Measurements from ENCODE around the gene HNRNPM. TPM values are rescaled to one million over a fixed set of nuclear protein-coding genes. Genes with fewer than 3 reads are reported as not detected.

Gene HNRNPM
- total and polyA plus RNA-seq, 11 donors: 43.4 to 183 (median 95.3) TPM

DNA sequence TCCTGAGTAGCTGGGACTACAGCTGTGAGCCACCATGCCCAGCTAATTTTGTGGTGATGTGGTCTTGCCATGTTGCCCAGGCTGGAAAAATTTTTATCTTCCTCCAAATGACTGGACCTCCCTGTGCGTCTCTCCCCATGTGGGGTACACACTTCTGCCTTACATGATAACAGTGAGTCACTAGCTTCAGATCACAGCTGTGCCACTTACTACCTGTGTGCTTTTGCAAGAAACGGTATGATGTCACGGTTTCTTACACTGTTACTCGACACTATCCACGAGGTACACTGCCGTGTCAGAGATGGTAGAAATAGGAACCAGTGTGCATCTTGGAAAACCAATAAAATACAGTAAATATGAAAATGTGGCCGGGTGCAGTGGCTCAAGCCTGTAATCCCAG lies 86.7 kb downstream of the HNRNPM start:
- Histone ChIP-seq H3K4me3 (no peak overlapping the region), H3K27ac (no peak overlapping the region), H3K27me3 (no peaks in the 10 kb centered on the region), H3K9me3 (no peaks in the 10 kb centered on the region), H3K4me1 (peaks cover 0 to 7% (median 0%) of the 10 kb centered on the region in 12 donors), H3K36me3 (peaks cover 0 to 93% (median 0%) of the 10 kb centered on the region in 9 donors)
- 81 to 85% (median 84%) methylated on average over 7 of the region's 7 CpGs for WGBS, 4 donors
- intact Hi-C loops (cut with DNase I): no loop called here
- no peak for DNase-seq
- no peak for ATAC-seq
- TF ChIP-seq, protein P1, sequence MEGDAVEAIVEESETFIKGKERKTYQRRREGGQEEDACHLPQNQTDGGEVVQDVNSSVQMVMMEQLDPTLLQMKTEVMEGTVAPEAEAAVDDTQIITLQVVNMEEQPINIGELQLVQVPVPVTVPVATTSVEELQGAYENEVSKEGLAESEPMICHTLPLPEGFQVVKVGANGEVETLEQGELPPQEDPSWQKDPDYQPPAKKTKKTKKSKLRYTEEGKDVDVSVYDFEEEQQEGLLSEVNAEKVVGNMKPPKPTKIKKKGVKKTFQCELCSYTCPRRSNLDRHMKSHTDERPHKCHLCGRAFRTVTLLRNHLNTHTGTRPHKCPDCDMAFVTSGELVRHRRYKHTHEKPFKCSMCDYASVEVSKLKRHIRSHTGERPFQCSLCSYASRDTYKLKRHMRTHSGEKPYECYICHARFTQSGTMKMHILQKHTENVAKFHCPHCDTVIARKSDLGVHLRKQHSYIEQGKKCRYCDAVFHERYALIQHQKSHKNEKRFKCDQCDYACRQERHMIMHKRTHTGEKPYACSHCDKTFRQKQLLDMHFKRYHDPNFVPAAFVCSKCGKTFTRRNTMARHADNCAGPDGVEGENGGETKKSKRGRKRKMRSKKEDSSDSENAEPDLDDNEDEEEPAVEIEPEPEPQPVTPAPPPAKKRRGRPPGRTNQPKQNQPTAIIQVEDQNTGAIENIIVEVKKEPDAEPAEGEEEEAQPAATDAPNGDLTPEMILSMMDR (IDR thresholded peaks at IDR 0.05): no peak

DNA sequence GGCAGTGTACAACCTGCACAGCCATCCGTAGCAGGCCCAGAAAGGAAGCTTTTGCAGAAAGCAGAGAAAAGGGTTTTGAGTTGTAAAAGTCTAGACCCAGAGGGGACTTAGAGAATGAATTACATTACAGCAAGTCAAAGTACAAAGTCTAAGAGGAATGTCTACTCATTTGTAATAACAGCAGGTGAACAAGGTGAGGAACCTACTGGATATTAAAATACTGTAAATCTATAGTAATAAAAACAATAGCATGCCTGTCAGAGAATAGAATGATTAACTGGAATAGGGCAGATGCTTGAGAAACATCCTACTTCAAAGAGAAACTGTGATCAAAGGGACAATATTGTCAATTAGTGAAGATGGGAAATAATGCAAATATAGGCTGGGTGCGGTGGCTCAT lies 87.5 kb downstream of the HNRNPM start:
- H3K36me3 ChIP-seq: peaks cover 0 to 90% (median 0%) of the 10 kb centered on the region in 9 donors
- H3K27ac ChIP-seq: no peak overlapping the region
- 80 to 87% (median 84%) methylated on average over 2 of the region's 2 CpGs for WGBS, 4 donors
- no peak for ATAC-seq
- intact Hi-C loops (cut with DNase I): no loop called here
- no peaks in the 10 kb centered on the region for H3K4me1 ChIP-seq
- DNase-seq: no peak
- no peaks in the 10 kb centered on the region for H3K27me3 ChIP-seq
- no peaks in the 10 kb centered on the region for H3K9me3 ChIP-seq
- no peak overlapping the region for H3K4me3 ChIP-seq
- TF ChIP-seq POLR2A (IDR thresholded peaks at IDR 0.05): no peak
- TF ChIP-seq, protein P1 (IDR thresholded peaks at IDR 0.05): no peak

DNA sequence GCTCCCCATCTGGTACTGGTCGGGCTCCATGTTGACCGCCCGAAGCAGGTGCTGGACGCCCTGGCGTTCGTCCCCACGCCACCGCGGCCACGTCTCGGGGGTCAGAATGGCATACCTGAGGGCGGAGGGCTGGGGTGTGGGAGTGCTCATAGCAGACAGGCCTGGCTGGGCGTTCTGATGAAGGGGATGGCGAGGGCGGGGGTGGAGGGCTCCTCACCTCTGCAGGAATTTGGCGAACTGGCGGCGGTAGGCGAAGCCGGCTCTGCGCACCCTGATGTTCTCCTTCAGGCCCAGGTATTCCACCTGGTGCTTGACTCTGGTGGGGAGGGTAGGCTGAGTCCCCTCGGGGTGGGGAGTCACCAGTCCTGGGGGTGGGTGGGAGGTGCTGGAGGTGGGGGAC lies 91.5 kb downstream of the HNRNPM start:
- Histone ChIP-seq H3K27ac (no peak overlapping the region), H3K27me3 (no peaks in the 10 kb centered on the region), H3K9me3 (no peaks in the 10 kb centered on the region), H3K4me3 (no peak overlapping the region), H3K4me1 (peaks cover 0 to 5% (median 0%) of the 10 kb centered on the region in 12 donors), H3K36me3 (peaks cover 0 to 83% (median 0%) of the 10 kb centered on the region in 9 donors)
- ATAC-seq (no peak), DNase-seq (no peak)
- intact Hi-C loops (cut with DNase I): no loop called here
- 73 to 81% (median 74%) methylated on average over 17 to 22 of the region's 22 CpGs for WGBS, 4 donors
- TF ChIP-seq, protein P1 (IDR thresholded peaks at IDR 0.05): no peak
- no peak for TF ChIP-seq POLR2A (IDR thresholded peaks at IDR 0.05)

GRCh38 chr19:8537099-8537498 lies 92.3 kb downstream of the HNRNPM start:
- Histone ChIP-seq H3K9me3 (no peaks in the 10 kb centered on the region), H3K4me1 (peaks cover 0 to 5% (median 0%) of the 10 kb centered on the region in 12 donors), H3K36me3 (peaks cover 0 to 81% (median 0%) of the 10 kb centered on the region in 9 donors), H3K27me3 (no peaks in the 10 kb centered on the region), H3K4me3 (no peak overlapping the region), H3K27ac (no peak overlapping the region)
- no peak for DNase-seq
- TF ChIP-seq, protein P1 (IDR thresholded peaks at IDR 0.05): no peak
- WGBS, 4 donors: 90 to 94% (median 93%) methylated on average over 3 of the region's 3 CpGs
- intact Hi-C loops (cut with DNase I): no loop called here
- ATAC-seq: no peak

Other genes starting within 250 kb of the HNRNPM start
- 10 to 100 TPM; 13.6 to 25.6 (median 20.6) TPM for gene CERS4, start 235.6 kb upstream of the HNRNPM start, total RNA-seq
- gene CERS4, start 235.6 kb upstream of the HNRNPM start, polyA plus RNA-seq: 10 to 100 TPM; 11.1 to 37.7 TPM
- 10 to 100 TPM; 17.7 to 74.8 (median 35.7) TPM for gene CD320, start 136.6 kb upstream of the HNRNPM start, total RNA-seq
- 10 to 100 TPM; 37.8 to 70.5 TPM for gene CD320, start 136.6 kb upstream of the HNRNPM start, polyA plus RNA-seq
- 100 to 1,000 TPM in 4 of 9 donors, 10 to 100 TPM in 5; 74.5 to 179 (median 93.6) TPM for gene NDUFA7, start 123.6 kb upstream of the HNRNPM start, total RNA-seq
- 100 to 1,000 TPM; 168 to 393 TPM for gene NDUFA7, start 123.6 kb upstream of the HNRNPM start, polyA plus RNA-seq
- gene RPS28, start 123.5 kb upstream of the HNRNPM start, total RNA-seq: 1,000 to 10,000 TPM in 6 of 9 donors, 100 to 1,000 TPM in 3; 271 to 1,278 (median 1,186) TPM
- 100 to 1,000 TPM; 410 to 899 TPM for gene RPS28, start 123.5 kb upstream of the HNRNPM start, polyA plus RNA-seq
- gene KANK3, start 101.7 kb upstream of the HNRNPM start, total RNA-seq: 10 to 100 TPM; 12.3 to 33.6 (median 15.9) TPM
- 10 to 100 TPM; 16.9 to 19.4 TPM for gene KANK3, start 101.7 kb upstream of the HNRNPM start, polyA plus RNA-seq
- gene ANGPTL4, start 80.8 kb upstream of the HNRNPM start, total RNA-seq: 100 to 1,000 TPM in 1 of 9 donors, 10 to 100 TPM in 4, 1 to 10 TPM in 4; 2.4 to 117 (median 10.8) TPM
- gene ANGPTL4, start 80.8 kb upstream of the HNRNPM start, polyA plus RNA-seq: 10 to 100 TPM in 1 of 2 donors, 1 to 10 TPM in 1; 9.4 to 13.6 TPM
- 100 to 1,000 TPM in 8 of 9 donors, 10 to 100 TPM in 1; 56.4 to 159 (median 141) TPM for gene RAB11B, start 54.6 kb upstream of the HNRNPM start, total RNA-seq
- 100 to 1,000 TPM; 124 to 126 TPM for gene RAB11B, start 54.6 kb upstream of the HNRNPM start, polyA plus RNA-seq
- 100 to 1,000 TPM in 4 of 9 donors, 10 to 100 TPM in 5; 67.2 to 308 (median 93.7) TPM for gene MARCHF2, start 31.7 kb upstream of the HNRNPM start, total RNA-seq
- gene MARCHF2, start 31.7 kb upstream of the HNRNPM start, polyA plus RNA-seq: 10 to 100 TPM; 50.7 to 70.3 TPM
- 1 to 10 TPM in 2 of 9 donors, under 1 TPM in 6, not detected in 1; 0.23 to 9.9 (median 0.53) TPM for gene PRAM1, start 57.7 kb downstream of the HNRNPM start, total RNA-seq
- under 1 TPM; 0.53 to 0.72 TPM for gene PRAM1, start 57.7 kb downstream of the HNRNPM start, polyA plus RNA-seq
- gene ZNF414, start 69.2 kb downstream of the HNRNPM start, total RNA-seq: 10 to 100 TPM in 7 of 9 donors, 1 to 10 TPM in 2; 5.6 to 17.2 (median 13.7) TPM
- gene ZNF414, start 69.2 kb downstream of the HNRNPM start, polyA plus RNA-seq: 10 to 100 TPM; 20.1 to 26.6 TPM
- gene MYO1F, start 132.5 kb downstream of the HNRNPM start, total RNA-seq: 10 to 100 TPM in 2 of 9 donors, 1 to 10 TPM in 7; 1.8 to 56.6 (median 5.0) TPM
- 1 to 10 TPM; 4.2 to 4.7 TPM for gene MYO1F, start 132.5 kb downstream of the HNRNPM start, polyA plus RNA-seq
- 10 to 100 TPM in 1 of 9 donors, 1 to 10 TPM in 8; 4.3 to 14.1 (median 7.4) TPM for gene ADAMTS10, start 165.7 kb downstream of the HNRNPM start, total RNA-seq
- 10 to 100 TPM in 1 of 2 donors, 1 to 10 TPM in 1; 6.9 to 14.7 TPM for gene ADAMTS10, start 165.7 kb downstream of the HNRNPM start, polyA plus RNA-seq
- not detected for gene NFILZ, start 185.7 kb downstream of the HNRNPM start, total RNA-seq
- gene NFILZ, start 185.7 kb downstream of the HNRNPM start, polyA plus RNA-seq: not detected